Upper lobe of left lung (tissue), 4 donors: ENCODE results near the gene BORCS6.

Experiments
- POLR2A ChIP-seq, 4 donors: fragments of 450-650 bp; IDR thresholded peaks; one replicate each; pipeline ENCODE4 v1.5.1; 2016 to 2017; ENCODE audit warnings: antibody characterized with exemption in 4 of 4, mild to moderate bottlenecking in 2 of 4
- POLR2AphosphoS5 ChIP-seq, 2 donors: sonication (generic); formaldehyde crosslinking; IDR thresholded peaks; one replicate each; pipeline ENCODE4 v1.5.1; 2017; ENCODE audit warnings: antibody characterized with exemption in 2 of 2
- TF ChIP-seq, protein P1 (sequence below), 6 experiments: fragments of 450-650 bp in 4 of 6; fragments of 200-600 bp in 2 of 6; sonication (generic) in 2 of 6; IDR thresholded peaks; one replicate each; pipeline ENCODE4 v1.5.1; 2016 to 2019; ENCODE audit warnings: antibody characterized with exemption in 6 of 6

- TF ChIP-seq, protein P1, sequence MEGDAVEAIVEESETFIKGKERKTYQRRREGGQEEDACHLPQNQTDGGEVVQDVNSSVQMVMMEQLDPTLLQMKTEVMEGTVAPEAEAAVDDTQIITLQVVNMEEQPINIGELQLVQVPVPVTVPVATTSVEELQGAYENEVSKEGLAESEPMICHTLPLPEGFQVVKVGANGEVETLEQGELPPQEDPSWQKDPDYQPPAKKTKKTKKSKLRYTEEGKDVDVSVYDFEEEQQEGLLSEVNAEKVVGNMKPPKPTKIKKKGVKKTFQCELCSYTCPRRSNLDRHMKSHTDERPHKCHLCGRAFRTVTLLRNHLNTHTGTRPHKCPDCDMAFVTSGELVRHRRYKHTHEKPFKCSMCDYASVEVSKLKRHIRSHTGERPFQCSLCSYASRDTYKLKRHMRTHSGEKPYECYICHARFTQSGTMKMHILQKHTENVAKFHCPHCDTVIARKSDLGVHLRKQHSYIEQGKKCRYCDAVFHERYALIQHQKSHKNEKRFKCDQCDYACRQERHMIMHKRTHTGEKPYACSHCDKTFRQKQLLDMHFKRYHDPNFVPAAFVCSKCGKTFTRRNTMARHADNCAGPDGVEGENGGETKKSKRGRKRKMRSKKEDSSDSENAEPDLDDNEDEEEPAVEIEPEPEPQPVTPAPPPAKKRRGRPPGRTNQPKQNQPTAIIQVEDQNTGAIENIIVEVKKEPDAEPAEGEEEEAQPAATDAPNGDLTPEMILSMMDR (IDR thresholded peaks at IDR 0.05) = no peak
- TF ChIP-seq POLR2A (IDR thresholded peaks at IDR 0.05) (no peak), POLR2AphosphoS5 (IDR thresholded peaks at IDR 0.05) (no peak)
These were observed 20.9 kb upstream of the BORCS6 start for GRCh38 chr17:8210761-8211458.
